Measurements from ENCODE around the gene SDHAF1.
"Not testable (repeated sequence)": the region's sequence is repeated elsewhere in the genome, so short reads cannot be mapped to it uniquely, and the experiment has no call there.

The SDHAF1 gene, protein sequence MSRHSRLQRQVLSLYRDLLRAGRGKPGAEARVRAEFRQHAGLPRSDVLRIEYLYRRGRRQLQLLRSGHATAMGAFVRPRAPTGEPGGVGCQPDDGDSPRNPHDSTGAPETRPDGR

GRCh38 chr19:35995048-35995993, at the start of gene SDHAF1:
Gene SDHAF1, plus strand, starts transcription at chr19:35995188. Its CDS starts 87 bp downstream, at chr19:35995275.
- Mint-ChIP-seq H3K4me1 (peaks cover 24% of the 10 kb centered on the region), H3K27me3 (no peaks in the 10 kb centered on the region), H3K4me3 (peak within 1 kb of the TSS; percentile 92), H3K27ac (peak within 1 kb of the TSS; percentile 90), H3K36me3 (peaks cover 2% of the 10 kb centered on the region), H3K9me3 (no peaks in the 10 kb centered on the region)
- ATAC-seq (ENCODE audit: low read depth), result peak; percentile 90
- DNase-seq (ENCODE audit: low spot score in 2 of 2), result peak; percentile 82 to 83

- H3K27ac Mint-ChIP-seq, result no peak overlapping the region
- H3K4me1 Mint-ChIP-seq, result no peaks in the 10 kb centered on the region
- DNase-seq (ENCODE audit: low spot score in 2 of 2) (no peak), ATAC-seq (ENCODE audit: low read depth) (no peak)
- H3K4me3 Mint-ChIP-seq, result no peak overlapping the region
- peaks cover 4% of the 10 kb centered on the region for H3K27me3 Mint-ChIP-seq
- H3K9me3 Mint-ChIP-seq, result no peaks in the 10 kb centered on the region
- H3K36me3 Mint-ChIP-seq, result peaks cover 6% of the 10 kb centered on the region
Measured at GRCh38 chr19:35946203-35946602, 48.8 kb upstream of the SDHAF1 start.

DNA sequence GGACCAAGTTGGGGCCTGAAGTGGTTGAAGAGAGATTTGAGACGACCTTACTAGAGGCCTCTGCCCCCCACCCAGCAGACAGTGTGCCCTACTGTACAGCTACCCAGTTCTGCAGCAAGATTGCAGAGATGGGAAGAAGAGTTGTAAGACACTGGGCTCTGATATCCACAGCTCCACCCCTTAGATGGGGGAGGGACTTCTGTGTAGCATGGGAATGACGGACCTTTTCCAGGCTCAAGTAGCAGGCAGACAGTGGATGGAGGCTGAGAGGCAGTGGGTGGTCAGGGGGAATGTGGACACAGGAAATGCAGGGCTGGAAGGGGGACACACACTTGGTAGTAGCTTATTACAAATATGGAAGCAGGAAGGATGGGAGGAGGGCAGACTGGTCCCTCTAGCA, 45.9 kb upstream of the SDHAF1 start:
- Mint-ChIP-seq H3K9me3 (no peaks in the 10 kb centered on the region), H3K27me3 (peaks cover 4% of the 10 kb centered on the region), H3K4me3 (no peak overlapping the region), H3K27ac (no peak overlapping the region), H3K36me3 (no peaks in the 10 kb centered on the region), H3K4me1 (peaks cover 12% of the 10 kb centered on the region)
- DNase-seq (ENCODE audit: low spot score in 2 of 2) (no peak), ATAC-seq (ENCODE audit: low read depth) (no peak)

GRCh38 chr19:35955881-35956634, 38.9 kb upstream of the SDHAF1 start:
- ATAC-seq (ENCODE audit: low read depth), result no peak
- no peaks in the 10 kb centered on the region for H3K36me3 Mint-ChIP-seq
- no peak for DNase-seq (ENCODE audit: low spot score in 2 of 2)
- no peak overlapping the region for H3K27ac Mint-ChIP-seq
- H3K9me3 Mint-ChIP-seq, result no peaks in the 10 kb centered on the region
- H3K27me3 Mint-ChIP-seq, result peaks cover 11% of the 10 kb centered on the region
- peaks cover 26% of the 10 kb centered on the region for H3K4me1 Mint-ChIP-seq
- H3K4me3 Mint-ChIP-seq, result no peak overlapping the region

DNA sequence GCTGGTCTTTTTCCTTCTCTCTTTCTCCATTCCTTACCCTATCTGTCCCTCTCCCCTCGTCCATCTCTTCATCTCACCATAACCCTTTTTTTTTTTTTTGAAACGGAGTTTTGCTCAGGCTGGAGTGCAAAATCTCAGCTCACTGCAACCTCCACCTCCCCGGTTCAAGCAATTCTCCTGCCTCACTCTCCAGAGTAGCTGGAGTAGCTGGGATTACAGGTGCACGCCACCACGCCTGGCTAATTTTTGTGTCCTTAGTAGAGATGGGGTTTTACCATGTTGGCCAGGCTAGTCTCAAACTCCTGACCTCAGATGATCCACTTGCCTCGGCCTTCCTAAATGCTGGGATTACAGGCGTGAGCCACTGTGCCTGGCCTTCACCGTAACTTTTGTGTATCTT, 37.6 kb upstream of the SDHAF1 start:
- ATAC-seq (ENCODE audit: low read depth); H3K27ac Mint-ChIP-seq; DNase-seq (ENCODE audit: low spot score in 2 of 2); H3K9me3 Mint-ChIP-seq; H3K4me3 Mint-ChIP-seq; H3K36me3 Mint-ChIP-seq: not testable (repeated sequence)
- Mint-ChIP-seq H3K4me1 (peaks cover 26% of the 10 kb centered on the region), H3K27me3 (peaks cover 13% of the 10 kb centered on the region)

DNA sequence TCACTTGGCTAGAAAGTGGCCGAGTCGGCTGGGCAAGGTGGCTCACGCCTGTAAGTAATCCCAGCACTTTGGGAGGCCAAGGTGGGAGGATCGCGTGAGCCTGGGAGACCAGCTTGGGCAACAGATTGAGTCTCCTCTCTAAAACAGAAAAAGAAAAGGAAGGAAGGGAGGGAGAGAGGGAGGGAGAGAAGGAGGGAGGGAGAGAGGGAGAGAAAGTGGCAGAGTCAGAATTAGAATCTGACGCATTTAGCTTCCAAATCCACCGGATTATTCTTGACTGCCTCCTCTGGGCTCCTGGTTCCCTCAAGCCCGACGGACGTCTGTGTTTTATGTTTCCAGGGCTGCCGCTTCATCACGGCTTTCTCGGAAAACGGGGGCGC, 36.3 kb upstream of the SDHAF1 start:
- Mint-ChIP-seq H3K9me3 (no peaks in the 10 kb centered on the region), H3K4me3 (peak overlapping the region; percentile 79), H3K4me1 (peaks cover 18% of the 10 kb centered on the region), H3K36me3 (no peaks in the 10 kb centered on the region), H3K27me3 (peaks cover 13% of the 10 kb centered on the region), H3K27ac (no peak overlapping the region)
- ATAC-seq (ENCODE audit: low read depth) (no peak), DNase-seq (ENCODE audit: low spot score in 2 of 2) (no peak)

- DNase-seq (ENCODE audit: low spot score in 2 of 2) (peak; percentile 40 to 54), ATAC-seq (ENCODE audit: low read depth) (peak; percentile 96)
- no peaks in the 10 kb centered on the region for H3K9me3 Mint-ChIP-seq
- peak overlapping the region; percentile 52 for H3K4me3 Mint-ChIP-seq
- H3K27ac Mint-ChIP-seq, result no peak overlapping the region
- peaks cover 13% of the 10 kb centered on the region for H3K4me1 Mint-ChIP-seq
- H3K36me3 Mint-ChIP-seq, result no peaks in the 10 kb centered on the region
- peaks cover 13% of the 10 kb centered on the region for H3K27me3 Mint-ChIP-seq
Measured at GRCh38 chr19:35959040-35959967, 35.7 kb upstream of the SDHAF1 start.

DNA sequence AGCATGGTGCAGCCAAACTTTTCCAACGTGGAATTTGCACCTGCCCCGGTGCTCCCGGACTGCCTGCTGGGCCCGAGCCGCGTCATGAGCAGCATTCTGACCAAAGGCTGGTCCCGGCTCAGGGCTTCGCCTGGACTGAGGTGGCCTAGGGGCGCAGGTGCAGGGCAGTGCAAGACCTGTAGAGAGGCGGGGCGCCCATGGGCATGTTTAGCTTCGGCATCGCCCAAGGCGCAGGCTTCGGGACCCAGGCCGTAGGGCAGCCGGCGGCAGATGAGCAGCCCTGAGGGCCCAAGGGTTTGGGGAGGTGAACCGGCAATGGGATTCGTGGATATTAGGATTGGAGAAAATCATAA, 35.0 kb upstream of the SDHAF1 start:
- H3K36me3 Mint-ChIP-seq, result no peaks in the 10 kb centered on the region
- peak overlapping the region; percentile 52 for H3K4me3 Mint-ChIP-seq
- H3K27ac Mint-ChIP-seq, result no peak overlapping the region
- peaks cover 12% of the 10 kb centered on the region for H3K4me1 Mint-ChIP-seq
- H3K9me3 Mint-ChIP-seq, result no peaks in the 10 kb centered on the region
- ATAC-seq (ENCODE audit: low read depth), result no peak
- no peak for DNase-seq (ENCODE audit: low spot score in 2 of 2)
- peaks cover 13% of the 10 kb centered on the region for H3K27me3 Mint-ChIP-seq

- Mint-ChIP-seq H3K4me3 (peak overlapping the region; percentile 12), H3K27ac (no peak overlapping the region), H3K4me1 (peaks cover 9% of the 10 kb centered on the region), H3K27me3 (peaks cover 10% of the 10 kb centered on the region), H3K36me3 (no peaks in the 10 kb centered on the region), H3K9me3 (no peaks in the 10 kb centered on the region)
- DNase-seq (ENCODE audit: low spot score in 2 of 2), result no peak
- no peak for ATAC-seq (ENCODE audit: low read depth)
Measured at GRCh38 chr19:35960432-35960972, 34.5 kb upstream of the SDHAF1 start.

- no peak for ATAC-seq (ENCODE audit: low read depth)
- peaks cover 8% of the 10 kb centered on the region for H3K4me1 Mint-ChIP-seq
- H3K27ac Mint-ChIP-seq, result no peak overlapping the region
- peaks cover 16% of the 10 kb centered on the region for H3K27me3 Mint-ChIP-seq
- H3K9me3 Mint-ChIP-seq, result no peaks in the 10 kb centered on the region
- H3K4me3 Mint-ChIP-seq, result no peak overlapping the region
- no peaks in the 10 kb centered on the region for H3K36me3 Mint-ChIP-seq
- DNase-seq (ENCODE audit: low spot score in 2 of 2), result no peak
Measured at GRCh38 chr19:35963514-35963913, 31.5 kb upstream of the SDHAF1 start.

DNA sequence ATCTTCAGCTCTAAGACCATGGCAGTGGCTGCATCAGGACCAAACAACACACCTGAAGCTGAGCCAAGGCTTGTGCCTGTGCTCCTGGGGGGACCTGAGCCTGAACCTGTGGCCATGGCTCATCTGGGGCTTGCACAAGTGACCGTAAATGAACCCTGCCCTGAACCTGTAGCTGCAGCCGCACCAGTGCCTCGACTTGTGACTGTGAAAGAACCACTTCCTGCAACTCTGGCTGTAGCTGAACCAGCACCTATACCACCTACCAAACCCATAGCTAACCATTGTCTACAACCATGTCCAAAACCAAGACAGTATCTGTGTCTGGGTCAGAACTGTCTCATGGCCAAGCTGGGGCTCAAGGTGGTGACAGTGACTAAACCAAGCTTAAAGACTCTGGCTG, 28.2 kb upstream of the SDHAF1 start:
- H3K9me3 Mint-ChIP-seq, result no peaks in the 10 kb centered on the region
- ATAC-seq (ENCODE audit: low read depth), result no peak
- H3K27me3 Mint-ChIP-seq, result peaks cover 13% of the 10 kb centered on the region
- H3K4me1 Mint-ChIP-seq, result no peaks in the 10 kb centered on the region
- no peak overlapping the region for H3K27ac Mint-ChIP-seq
- no peaks in the 10 kb centered on the region for H3K36me3 Mint-ChIP-seq
- no peak overlapping the region for H3K4me3 Mint-ChIP-seq
- no peak for DNase-seq (ENCODE audit: low spot score in 2 of 2)

DNA sequence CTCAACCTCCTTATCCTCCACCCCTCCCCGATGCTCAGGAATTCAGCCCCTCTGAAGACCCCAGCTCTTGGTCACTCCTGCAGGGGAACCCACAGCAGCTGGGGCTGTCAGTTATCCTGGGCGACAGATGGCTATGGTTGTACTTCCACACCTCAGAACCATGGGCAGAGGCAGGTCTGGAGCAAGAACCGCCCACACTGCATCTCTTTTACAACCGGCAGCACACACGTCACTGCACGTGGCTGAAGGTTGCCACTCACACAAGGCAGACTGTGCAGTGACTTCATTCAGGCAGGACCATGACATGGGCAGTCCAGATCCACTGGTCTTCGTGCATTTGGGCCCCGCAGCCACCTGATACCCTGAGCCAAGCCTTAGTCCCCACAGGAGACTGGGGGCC, 21.5 kb upstream of the SDHAF1 start:
- Mint-ChIP-seq H3K9me3 (no peaks in the 10 kb centered on the region), H3K36me3 (no peaks in the 10 kb centered on the region), H3K27me3 (peaks cover 14% of the 10 kb centered on the region), H3K4me3 (no peak overlapping the region), H3K27ac (no peak overlapping the region), H3K4me1 (no peaks in the 10 kb centered on the region)
- DNase-seq (ENCODE audit: low spot score in 2 of 2), result no peak
- no peak for ATAC-seq (ENCODE audit: low read depth)

DNA sequence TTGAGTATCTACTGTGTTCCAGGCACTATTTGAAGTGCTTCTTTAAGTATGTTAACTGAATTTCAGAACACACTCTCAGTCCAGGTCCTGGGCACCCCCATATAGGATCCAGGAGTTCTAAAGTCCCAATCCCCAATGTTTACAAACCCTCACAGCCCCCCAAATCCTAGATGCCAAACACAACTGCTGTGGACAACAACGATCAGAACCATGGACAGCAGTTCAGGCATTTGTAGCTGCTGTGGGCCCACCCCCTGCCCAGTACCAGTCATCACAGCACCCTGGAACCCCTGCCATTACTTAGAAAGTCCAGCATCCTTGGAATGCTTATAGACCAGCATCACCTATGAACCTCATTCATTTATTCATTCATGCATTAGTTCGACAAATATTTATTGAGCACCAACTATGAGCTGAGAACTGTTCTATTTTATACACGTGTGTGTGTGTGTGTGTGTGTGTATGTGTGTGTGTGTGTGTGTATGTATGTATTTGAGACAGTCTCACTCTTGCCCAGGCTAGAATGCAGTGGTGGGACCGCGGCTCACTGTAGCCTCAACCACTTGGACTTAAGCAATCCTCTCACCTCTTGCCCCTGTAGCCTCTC, 19.3 kb upstream of the SDHAF1 start:
- DNase-seq (ENCODE audit: low spot score in 2 of 2) (no peak), ATAC-seq (ENCODE audit: low read depth) (no peak)
- no peak overlapping the region for H3K27ac Mint-ChIP-seq
- H3K4me3 Mint-ChIP-seq, result no peak overlapping the region
- H3K9me3 Mint-ChIP-seq, result no peaks in the 10 kb centered on the region
- H3K36me3 Mint-ChIP-seq, result no peaks in the 10 kb centered on the region
- peaks cover 20% of the 10 kb centered on the region for H3K27me3 Mint-ChIP-seq
- H3K4me1 Mint-ChIP-seq, result no peaks in the 10 kb centered on the region

Measured in memory B cell (primary cell).